H1 (cell line): ENCODE data around the gene LRRC39. TPM values are rescaled to one million over a fixed set of nuclear protein-coding genes. Genes with fewer than 3 reads are reported as not detected.

Source experiments
- ATF2 ChIP-seq: IDR thresholded peaks from 2 replicates; pipeline ENCODE4 v1.6.1; 2012; ENCODE audit warnings: low read length, inconsistent platforms
- CTBP2 ChIP-seq: IDR thresholded peaks from 2 replicates; pipeline ENCODE4 v1.7.0; 2011; ENCODE audit warnings: borderline replicate concordance, mild to moderate bottlenecking, moderate library complexity, mixed read lengths, low read length; ENCODE audit not compliant: insufficient read depth, insufficient read length
- HDAC2 ChIP-seq, 2 experiments: fragments of 300-600 bp in 1 of 2; sonication (generic) in 1 of 2; IDR thresholded peaks; 2 replicates each; pipeline ENCODE4 v1.6.1; 2011 to 2012; ENCODE audit warnings: low read depth in 2 of 2, low read length in 2 of 2, mild to moderate bottlenecking in 2 of 2, moderate library complexity in 2 of 2, borderline replicate concordance in 1 of 2, inconsistent platforms in 1 of 2
- PHF8 ChIP-seq: fragments of 200-600 bp; sonication (generic); conservative IDR thresholded peaks from 2 replicates; pipeline ENCODE4 v1.7.1; 2012; ENCODE audit warnings: low read depth, mild to moderate bottlenecking, inconsistent platforms, low read length, moderate library complexity
- RAD21 ChIP-seq, 2 experiments: IDR thresholded peaks in 1 of 2; conservative IDR thresholded peaks in 1 of 2; 2 replicates each; pipeline ENCODE4 v1.6.1; 2011; ENCODE audit warnings: low read depth in 2 of 2, low read length in 2 of 2, improper control_type of control experiment in 1 of 2, inconsistent platforms in 1 of 2, mild to moderate bottlenecking in 1 of 2, moderate library complexity in 1 of 2
- polyA plus RNA-seq, 7 experiments: library from polyadenylated mRNA; depleted of rRNA in 3 of 7; stranded (reverse) in 5 of 7; unstranded in 2 of 7; fragments of >200 nt in 5 of 7; fragments of 200-250 nt in 2 of 7; gene quantifications; 1 replicate in 5 of 7; 2 replicates in 1 of 7; 4 replicates in 1 of 7; pipeline versions ENCODE4 v1.2.1 to v1.2.3, GENCODE V29; 2011 to 2013; ENCODE audit warnings: missing spikeins in 2 of 7, mixed read lengths in 2 of 7
- total RNA-seq: library from RNA; stranded (reverse); fragmentation: NEBNext Ultra II Directional; extraction: Animal tissue kit (Norgen Biotek cat#: 25700); gene quantifications from 2 replicates; pipeline ENCODE4 v1.2.1, GENCODE V29; 2021

The LRRC39 gene
- total and polyA plus RNA-seq, 2 of the 8 experiments (the other 6 are each of a cell fraction or from before 2014, with no cell fraction given): 0.33 to 0.39 TPM

- no peak for TF ChIP-seq ATF2
- TF ChIP-seq CTBP2: no peak
- TF ChIP-seq HDAC2 (IDR thresholded peaks at IDR 0.05; ENCODE audit: borderline replicate concordance in 1 of 2, low read depth in 2 of 2, low read length in 2 of 2): no peak
- TF ChIP-seq PHF8: no peak
- no peak for TF ChIP-seq RAD21 (IDR thresholded peaks at IDR 0.05 in 1 of 2, conservative IDR thresholded peaks at IDR 0.05 in 1 of 2; ENCODE audit: low read depth in 2 of 2, low read length in 2 of 2)
These were observed 32.9 kb downstream of the LRRC39 start (continued) for GRCh38 chr1:100145116-100145515.
